Naive thymus-derived CD4-positive, alpha-beta T cell (primary cell): ENCODE data around the gene FN1. TPM values are rescaled to one million over a fixed set of nuclear protein-coding genes. Genes with fewer than 3 reads are reported as not detected.
"Not testable (repeated sequence)": the region's sequence is repeated elsewhere in the genome, so short reads cannot be mapped to it uniquely, and the experiment has no call there.

Experiments used
- ATAC-seq: fragments of 150-1000 bp; cut with Tn5 transposase; 2 replicates; pipeline ENCODE4 v1.10.0; 2021; ENCODE audit warnings: mild to moderate bottlenecking, moderate library complexity
- CTCF ChIA-PET: fragments of 350-600 bp; sonication (Branson Sonifier 250); formaldehyde crosslinking; loops from one replicate; lab custom pipeline; 2021; ENCODE audit warnings: antibody characterized with exemption; lab: Charles Lee
- POLR2A ChIA-PET: fragments of 350-600 bp; sonication (Branson Sonifier 250); formaldehyde crosslinking; loops from one replicate; lab custom pipeline; 2021; ENCODE audit warnings: antibody characterized with exemption, inconsistent platforms; lab: Charles Lee
- DNase-seq, 9 donors: peaks; one replicate each; pipeline versions ENCODE4 v3.0.0 to v3.0.0-alpha.2; 2020 to 2022; ENCODE audit warnings: mixed read lengths in 1 of 9
- H3K27ac ChIP-seq: one replicate; pipeline ENCODE4 v1.7.0; 2013; ENCODE audit warnings: mild to moderate bottlenecking, low read depth, low read length, moderate library complexity
- H3K27me3 ChIP-seq, 2 donors: one replicate each; pipeline ENCODE4 v1.7.0; 2013; ENCODE audit warnings: low read length in 2 of 2, mild to moderate bottlenecking in 2 of 2, moderate library complexity in 2 of 2; ENCODE audit not compliant: control insufficient read depth in 2 of 2, insufficient read depth in 2 of 2
- H3K36me3 ChIP-seq, 3 experiments: 1 replicate in 2 of 3; 2 replicates in 1 of 3; pipeline ENCODE4 v1.7.0; 2013; ENCODE audit warnings: low read length in 3 of 3, mild to moderate bottlenecking in 3 of 3, moderate library complexity in 1 of 3; ENCODE audit not compliant: insufficient read depth in 3 of 3, control insufficient read depth in 2 of 3
- H3K4me1 ChIP-seq, 2 donors: one replicate each; pipeline ENCODE4 v1.7.0; 2013; ENCODE audit warnings: low read length in 2 of 2, mild to moderate bottlenecking in 2 of 2, moderate library complexity in 1 of 2; ENCODE audit not compliant: control insufficient read depth in 2 of 2, insufficient read depth in 2 of 2
- H3K4me3 ChIP-seq: 2 replicates; pipeline ENCODE4 v1.7.0; 2013; ENCODE audit warnings: mild to moderate bottlenecking, low read length
- H3K9me3 ChIP-seq, 3 experiments: 1 replicate in 2 of 3; 2 replicates in 1 of 3; pipeline ENCODE4 v1.7.0; 2013; ENCODE audit warnings: low read length in 3 of 3; ENCODE audit not compliant: control insufficient read depth in 2 of 3
- H3K27ac Mint-ChIP-seq, 9 donors: one replicate each; pipeline ENCODE4 v1.8.0; 2020 to 2022; ENCODE audit warnings: mixed read lengths in 9 of 9, mild to moderate bottlenecking in 8 of 9, moderate library complexity in 5 of 9, inconsistent platforms in 2 of 9
- H3K27me3 Mint-ChIP-seq, 5 donors: one replicate each; pipeline ENCODE4 v1.8.0; 2021 to 2022; ENCODE audit warnings: mixed read lengths in 5 of 5, mild to moderate bottlenecking in 1 of 5
- H3K36me3 Mint-ChIP-seq, 5 donors: one replicate each; pipeline ENCODE4 v1.8.0; 2020 to 2022; ENCODE audit warnings: mixed read lengths in 5 of 5, mild to moderate bottlenecking in 3 of 5, inconsistent platforms in 1 of 5
- H3K4me1 Mint-ChIP-seq, 7 donors: one replicate each; pipeline ENCODE4 v1.8.0; 2020 to 2022; ENCODE audit warnings: mixed read lengths in 7 of 7, mild to moderate bottlenecking in 3 of 7, inconsistent platforms in 1 of 7
- H3K4me3 Mint-ChIP-seq, 10 donors: one replicate each; pipeline ENCODE4 v1.8.0; 2020 to 2022; ENCODE audit warnings: mild to moderate bottlenecking in 10 of 10, mixed read lengths in 10 of 10, moderate library complexity in 6 of 10, inconsistent platforms in 2 of 10
- H3K9me3 Mint-ChIP-seq, 11 donors: one replicate each; pipeline ENCODE4 v1.8.0; 2020 to 2022; ENCODE audit warnings: mixed read lengths in 11 of 11, mild to moderate bottlenecking in 4 of 11, inconsistent platforms in 1 of 11, moderate library complexity in 1 of 11
- intact Hi-C, 2 donors: fragments of 100-400 bp; cut with micrococcal nuclease; formaldehyde crosslinking; loops; one replicate each; pipeline ENCODE4 v1.15.1; 2023
- polyA plus RNA-seq, 2 donors: library from polyadenylated mRNA; unstranded; fragments of 300-500 nt; fragmentation: Illumina TruSeq; gene quantifications; one replicate each; pipeline ENCODE4 v1.2.3, GENCODE V29; 2021
- total RNA-seq, 6 experiments: library from RNA in 5 of 6; stranded (reverse) in 5 of 6; gene quantifications; 1 replicate in 5 of 6; 2 replicates in 1 of 6; pipeline ENCODE4 v1.2.3 and lab custom pipeline; 2021 to 2026

FN1 gene
- total and polyA plus RNA-seq, 7 experiments from 2014 or later = 0.13 to 2.2 (median 0.68) TPM

DNA sequence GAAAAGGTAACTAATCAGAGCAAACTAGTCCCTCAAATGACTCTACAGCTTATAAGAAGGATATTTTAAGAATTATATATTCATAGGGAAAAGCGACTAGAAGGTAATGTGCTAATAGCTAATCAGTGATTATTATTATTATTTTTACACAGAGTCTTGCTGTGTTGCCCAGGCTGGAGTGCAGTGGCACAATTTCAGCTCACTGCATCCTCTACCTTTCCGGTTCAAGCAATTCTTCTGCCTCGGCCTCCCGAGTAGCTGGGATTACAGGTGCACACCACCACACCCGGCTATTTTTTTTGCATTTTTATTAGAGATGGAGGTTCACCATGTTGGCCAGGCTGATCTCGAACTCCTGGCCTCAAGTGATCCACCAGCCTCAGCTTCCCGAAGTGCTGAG is 27.4 kb downstream of the FN1 start:
- H3K27ac ChIP-seq, H3K36me3 ChIP-seq, H3K4me1 ChIP-seq, H3K27ac Mint-ChIP-seq, H3K4me3 ChIP-seq, H3K9me3 Mint-ChIP-seq, DNase-seq, POLR2A ChIA-PET, ATAC-seq, H3K27me3 ChIP-seq, intact Hi-C loops, H3K9me3 ChIP-seq, H3K36me3 Mint-ChIP-seq, H3K4me3 Mint-ChIP-seq: not testable (repeated sequence)
- Mint-ChIP-seq H3K4me1 (peaks cover 0 to 15% (median 0%) of the 10 kb centered on the region in 7 donors), H3K27me3 (peaks cover 2 to 37% (median 13%) of the 10 kb centered on the region in 5 donors)
- CTCF ChIA-PET = interaction anchor here (0.8 kb wide), 1 partner anchor 10 kb away, joined by 5 read pairs; no protein-coding TSS in a partner anchor

DNA sequence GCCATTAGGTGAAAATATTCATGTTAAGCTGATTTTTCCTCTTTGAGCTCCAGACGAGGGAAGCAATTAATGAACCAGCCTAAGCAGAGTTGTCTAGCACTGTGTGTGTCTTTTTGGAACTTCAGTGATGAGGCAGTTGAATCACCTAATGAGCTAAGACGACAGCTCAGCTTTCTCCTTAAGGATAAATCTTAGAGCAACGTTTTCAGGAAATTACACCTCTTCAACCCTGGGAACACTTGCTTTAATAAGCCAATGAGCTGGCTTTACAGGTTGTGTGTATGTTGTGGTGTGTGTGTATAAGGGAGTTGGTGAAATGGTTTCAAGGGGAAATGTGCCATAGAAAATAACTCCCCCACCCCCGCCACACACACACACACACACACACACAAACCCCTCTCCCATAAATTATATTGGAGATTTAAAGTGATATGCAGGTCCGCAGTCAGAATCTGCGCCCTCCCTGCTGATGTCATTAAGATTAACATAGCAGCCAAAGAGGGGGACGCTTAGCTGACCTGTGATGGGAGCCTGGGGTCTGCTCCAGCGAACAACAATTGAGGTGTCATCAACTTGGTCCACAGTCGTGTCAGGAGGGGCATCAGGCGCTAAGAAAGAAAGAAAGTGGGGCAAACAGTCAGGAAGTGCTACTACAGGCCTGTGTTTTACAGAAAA is 28.1 kb downstream of the FN1 start:
- no peaks in the 10 kb centered on the region for H3K27me3 ChIP-seq
- peaks cover 0 to 30% (median 10%) of the 10 kb centered on the region in 5 donors for H3K27me3 Mint-ChIP-seq
- POLR2A ChIA-PET = no interaction called here
- H3K4me3 Mint-ChIP-seq = no peak overlapping the region
- DNase-seq (no peak), ATAC-seq (no peak)
- intact Hi-C loops = no loop called here
- H3K36me3 Mint-ChIP-seq = no peaks in the 10 kb centered on the region
- no peak overlapping the region for H3K4me3 ChIP-seq
- peaks cover 0 to 2% (median 0%) of the 10 kb centered on the region in 11 donors for H3K9me3 Mint-ChIP-seq
- CTCF ChIA-PET = no interaction called here
- peaks cover 0 to 15% (median 0%) of the 10 kb centered on the region in 7 donors for H3K4me1 Mint-ChIP-seq
- H3K36me3 ChIP-seq = no peaks in the 10 kb centered on the region
- H3K9me3 ChIP-seq = no peaks in the 10 kb centered on the region
- no peak overlapping the region for H3K27ac ChIP-seq
- H3K27ac Mint-ChIP-seq = no peak overlapping the region
- no peaks in the 10 kb centered on the region for H3K4me1 ChIP-seq

DNA sequence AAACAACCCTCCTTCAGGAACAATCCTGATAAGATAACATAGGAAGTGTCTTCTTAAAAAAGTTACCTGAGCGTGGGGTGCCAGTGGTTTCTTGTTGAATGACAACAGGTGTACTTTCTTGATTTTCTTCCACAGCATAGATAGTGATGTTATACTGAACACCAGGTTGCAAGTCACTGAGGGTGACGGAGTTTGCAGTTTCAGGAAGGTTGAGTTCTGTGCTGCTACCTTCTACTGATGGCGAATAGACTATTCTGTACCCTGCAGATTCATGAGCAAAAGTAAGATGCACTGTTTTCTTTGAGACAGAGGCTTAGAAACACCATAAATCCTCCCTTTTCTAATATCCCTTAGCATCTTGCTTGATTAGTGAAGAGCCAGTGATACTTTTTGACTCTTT is 28.8 kb downstream of the FN1 start:
- Mint-ChIP-seq H3K4me1 (peaks cover 0 to 15% (median 0%) of the 10 kb centered on the region in 7 donors), H3K36me3 (no peaks in the 10 kb centered on the region), H3K27me3 (peaks cover 0 to 25% (median 9%) of the 10 kb centered on the region in 5 donors), H3K4me3 (no peak overlapping the region), H3K9me3 (peaks cover 0 to 2% (median 0%) of the 10 kb centered on the region in 11 donors), H3K27ac (no peak overlapping the region)
- H3K4me3 ChIP-seq = no peak overlapping the region
- ChIA-PET POLR2A (no interaction called here), CTCF (interaction anchor here (0.6 kb wide), 1 partner anchor 54 kb away, joined by 3 read pairs; no protein-coding TSS in a partner anchor)
- no peak overlapping the region for H3K27ac ChIP-seq
- ATAC-seq (no peak), DNase-seq (no peak)
- H3K27me3 ChIP-seq = no peaks in the 10 kb centered on the region
- no peaks in the 10 kb centered on the region for H3K36me3 ChIP-seq
- intact Hi-C loops = no loop called here
- H3K4me1 ChIP-seq = no peaks in the 10 kb centered on the region
- no peaks in the 10 kb centered on the region for H3K9me3 ChIP-seq

DNA sequence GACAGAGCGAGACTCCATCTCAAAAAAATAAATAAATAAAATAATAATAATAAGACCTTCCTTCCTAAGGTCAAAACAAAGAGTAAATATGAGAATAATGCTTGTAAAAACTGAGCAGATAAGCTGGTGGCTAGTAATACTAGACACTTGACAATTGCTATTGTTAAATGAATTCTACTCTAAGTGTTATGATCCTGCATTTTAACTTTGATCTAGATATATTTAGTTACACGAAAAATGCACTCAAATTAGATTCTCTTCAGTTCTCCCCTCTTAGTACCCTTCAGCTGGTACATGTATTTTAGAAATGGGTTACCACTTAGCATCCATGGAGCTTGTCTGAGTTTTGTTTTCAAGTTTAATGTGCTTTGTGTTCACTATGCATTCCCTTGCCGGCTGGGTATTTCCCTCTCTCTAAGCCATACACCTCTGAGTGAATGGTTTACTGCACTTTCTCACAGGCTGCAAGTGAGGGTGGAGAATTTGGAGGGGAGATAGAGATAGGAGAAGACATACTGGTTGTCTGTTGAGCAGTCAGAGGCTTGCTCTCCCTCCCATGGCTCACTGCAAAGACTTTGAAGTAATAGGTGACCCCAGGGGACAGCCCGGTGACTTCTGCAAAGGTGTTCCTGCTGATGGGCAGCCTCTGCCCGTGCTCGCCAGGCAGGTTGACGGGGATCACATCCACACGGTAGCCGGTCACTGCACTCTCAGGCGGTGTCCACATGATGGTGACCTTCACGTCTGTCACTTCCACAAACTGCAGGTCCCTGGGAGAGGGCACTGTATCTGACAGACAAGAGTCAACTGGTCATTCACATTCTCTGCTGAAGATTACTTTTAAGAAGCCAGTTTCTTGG is 29.9 kb downstream of the FN1 start:
- ATAC-seq (no peak), DNase-seq (no peak)
- intact Hi-C loops = no loop called here
- no peaks in the 10 kb centered on the region for H3K27me3 ChIP-seq
- no peak overlapping the region for H3K27ac ChIP-seq
- H3K27ac Mint-ChIP-seq = no peak overlapping the region
- ChIA-PET POLR2A (no interaction called here), CTCF (no interaction called here)
- H3K4me1 Mint-ChIP-seq = peaks cover 0 to 13% (median 0%) of the 10 kb centered on the region in 7 donors
- no peak overlapping the region for H3K4me3 Mint-ChIP-seq
- no peaks in the 10 kb centered on the region for H3K9me3 ChIP-seq
- no peaks in the 10 kb centered on the region for H3K36me3 Mint-ChIP-seq
- peaks cover 0 to 25% (median 9%) of the 10 kb centered on the region in 5 donors for H3K27me3 Mint-ChIP-seq
- H3K4me1 ChIP-seq = no peaks in the 10 kb centered on the region
- no peak overlapping the region for H3K4me3 ChIP-seq
- no peaks in the 10 kb centered on the region for H3K36me3 ChIP-seq
- peaks cover 0 to 2% (median 0%) of the 10 kb centered on the region in 11 donors for H3K9me3 Mint-ChIP-seq

DNA sequence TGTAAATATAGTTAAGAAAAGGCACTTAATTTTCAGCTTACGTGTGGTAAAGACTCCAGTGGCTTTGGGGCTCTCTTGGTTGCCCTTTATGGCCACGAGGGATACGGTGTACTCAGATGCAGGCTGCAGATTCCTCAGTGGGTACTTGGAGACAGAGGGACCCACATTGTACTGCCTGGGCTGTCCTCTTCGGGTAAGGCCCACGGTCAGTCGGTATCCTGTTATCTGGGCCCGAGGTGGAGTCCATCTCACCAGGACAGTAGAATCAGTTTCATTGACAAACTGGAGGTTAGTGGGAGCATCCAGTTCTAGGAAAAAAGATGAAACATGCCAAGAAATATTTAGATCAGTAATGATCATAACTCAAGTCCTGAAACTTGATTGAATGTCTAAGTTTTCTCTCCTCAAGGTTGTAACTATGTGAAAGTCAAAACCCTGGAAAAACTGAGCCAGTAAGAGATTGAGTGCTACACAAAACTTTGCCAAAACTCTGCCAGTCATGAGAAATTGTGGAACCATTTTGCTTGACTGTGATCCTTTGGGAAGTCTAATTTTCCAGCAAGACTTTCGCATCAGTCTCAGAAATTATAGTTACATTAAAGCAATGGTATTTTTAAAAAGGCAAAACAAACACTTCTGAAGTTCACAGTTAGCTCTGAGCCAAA is 31.4 kb downstream of the FN1 start:
- ChIA-PET POLR2A (no interaction called here), CTCF (no interaction called here)
- DNase-seq = no peak
- Histone ChIP-seq H3K27ac (no peak overlapping the region), H3K9me3 (no peaks in the 10 kb centered on the region), H3K4me3 (no peak overlapping the region), H3K27me3 (no peaks in the 10 kb centered on the region), H3K36me3 (no peaks in the 10 kb centered on the region), H3K4me1 (no peaks in the 10 kb centered on the region)
- ATAC-seq = no peak
- H3K4me3 Mint-ChIP-seq = no peak overlapping the region
- intact Hi-C loops = no loop called here
- no peaks in the 10 kb centered on the region for H3K36me3 Mint-ChIP-seq
- no peak overlapping the region for H3K27ac Mint-ChIP-seq
- H3K27me3 Mint-ChIP-seq = peaks cover 0 to 21% (median 6%) of the 10 kb centered on the region in 5 donors
- peaks cover 0 to 8% (median 0%) of the 10 kb centered on the region in 7 donors for H3K4me1 Mint-ChIP-seq
- H3K9me3 Mint-ChIP-seq = no peaks in the 10 kb centered on the region

DNA sequence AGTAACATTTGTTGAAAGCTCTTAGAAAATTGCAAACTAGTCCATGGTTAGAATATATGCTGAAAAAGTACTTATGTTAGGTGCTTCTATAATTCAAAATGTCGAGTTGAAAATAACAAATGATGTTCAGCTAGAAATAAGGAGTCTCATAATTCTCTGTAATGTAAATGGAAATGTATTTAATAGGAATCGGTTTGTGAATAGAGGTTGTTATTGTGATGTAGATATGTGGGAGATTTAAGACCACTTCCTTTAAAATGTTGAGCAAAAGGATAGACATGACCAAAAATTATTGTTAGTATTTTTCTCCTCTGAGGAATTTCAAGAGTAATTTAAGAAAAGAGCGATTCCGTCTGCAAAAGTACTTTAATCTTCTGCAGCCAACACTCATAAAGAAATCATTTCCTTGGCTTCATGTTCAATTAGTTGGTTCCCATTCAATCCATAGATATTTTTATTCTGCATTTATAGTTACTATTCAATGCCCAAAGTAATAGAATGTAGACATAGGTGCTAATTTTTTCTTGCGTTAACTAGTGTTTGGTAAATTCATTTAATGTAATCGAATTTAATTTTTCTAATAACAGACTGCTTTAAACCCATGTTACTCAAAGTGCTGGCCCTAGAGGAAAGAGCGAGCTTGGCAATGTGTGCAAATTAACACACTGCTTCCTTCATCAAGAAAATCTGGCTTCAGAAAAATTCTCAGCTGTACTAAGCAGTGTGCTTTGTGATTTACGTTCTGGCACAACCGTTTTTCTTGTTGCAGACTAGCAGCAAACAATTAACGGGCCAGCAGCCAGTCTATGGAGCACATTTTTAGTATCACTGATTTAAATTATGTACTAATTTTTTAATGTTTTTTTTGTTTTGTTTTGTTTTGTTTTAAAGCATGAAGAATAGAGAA is 32.2 kb downstream of the FN1 start:
- Mint-ChIP-seq H3K36me3 (no peaks in the 10 kb centered on the region), H3K9me3 (no peaks in the 10 kb centered on the region), H3K27ac (no peak overlapping the region), H3K27me3 (peaks cover 4 to 13% (median 9%) of the 10 kb centered on the region in 5 donors), H3K4me1 (no peaks in the 10 kb centered on the region), H3K4me3 (no peak overlapping the region)
- DNase-seq = no peak
- Histone ChIP-seq H3K9me3 (no peaks in the 10 kb centered on the region), H3K27ac (no peak overlapping the region), H3K27me3 (no peaks in the 10 kb centered on the region), H3K36me3 (no peaks in the 10 kb centered on the region), H3K4me3 (no peak overlapping the region), H3K4me1 (no peaks in the 10 kb centered on the region)
- ChIA-PET CTCF (no interaction called here), POLR2A (no interaction called here)
- intact Hi-C loops = no loop called here
- no peak for ATAC-seq
